Measurements from ENCODE around the gene LSAMP.

LSAMP gene

GRCh38 chr3:116046350-116046749 is 398.9 kb downstream of the LSAMP start:
- DNase-seq = no peak
- no peak overlapping the region for H3K27ac ChIP-seq (ENCODE audit: low read length)
- TF ChIP-seq EZH2 (IDR thresholded peaks at IDR 0.05; ENCODE audit: borderline replicate concordance, low read depth, low read length, severe bottlenecking) = no peak
- TF ChIP-seq CTCF (IDR thresholded peaks at IDR 0.05; ENCODE audit: borderline replicate concordance, extremely low read depth, low read length, poor library complexity, severe bottlenecking) = no peak
- no peak overlapping the region for H2AFZ ChIP-seq (ENCODE audit: low read depth, low read length)
- H3K4me1 ChIP-seq (ENCODE audit: insufficient read depth, low read length) = no peaks in the 10 kb centered on the region
- ATAC-seq (ENCODE audit: insufficient read depth, low read depth) = no peak
- no peaks in the 10 kb centered on the region for H3K36me3 ChIP-seq (ENCODE audit: insufficient read depth, low read length)
- H3K4me2 ChIP-seq (ENCODE audit: insufficient read depth, low read length) = no peak overlapping the region
- H3K4me3 ChIP-seq (ENCODE audit: low read depth in 1 of 2, low read length in 2 of 2) = no peak overlapping the region
- H3K79me2 ChIP-seq (ENCODE audit: insufficient read depth, low read length) = no peaks in the 10 kb centered on the region
- H4K20me1 ChIP-seq (ENCODE audit: insufficient read depth, low read length) = no peaks in the 10 kb centered on the region
- no peak overlapping the region for H3K9ac ChIP-seq (ENCODE audit: low read depth, low read length)
- H3K27me3 ChIP-seq (ENCODE audit: insufficient read depth, low read length, poor library complexity) = no peaks in the 10 kb centered on the region
- H3K9me3 ChIP-seq (ENCODE audit: insufficient read depth, low read length, severe bottlenecking) = no peaks in the 10 kb centered on the region

- TF ChIP-seq EZH2 (IDR thresholded peaks at IDR 0.05; ENCODE audit: borderline replicate concordance, low read depth, low read length, severe bottlenecking) (no peak), CTCF (IDR thresholded peaks at IDR 0.05; ENCODE audit: borderline replicate concordance, extremely low read depth, low read length, poor library complexity, severe bottlenecking) (no peak)
- Histone ChIP-seq H3K4me3 (ENCODE audit: low read depth in 1 of 2, low read length in 2 of 2) (no peak overlapping the region), H3K27me3 (ENCODE audit: insufficient read depth, low read length, poor library complexity) (no peaks in the 10 kb centered on the region), H2AFZ (ENCODE audit: low read depth, low read length) (no peak overlapping the region), H3K36me3 (ENCODE audit: insufficient read depth, low read length) (no peaks in the 10 kb centered on the region), H3K9ac (ENCODE audit: low read depth, low read length) (no peak overlapping the region), H3K79me2 (ENCODE audit: insufficient read depth, low read length) (no peaks in the 10 kb centered on the region), H3K27ac (ENCODE audit: low read length) (no peak overlapping the region), H3K9me3 (ENCODE audit: insufficient read depth, low read length, severe bottlenecking) (no peaks in the 10 kb centered on the region), H4K20me1 (ENCODE audit: insufficient read depth, low read length) (no peaks in the 10 kb centered on the region), H3K4me1 (ENCODE audit: insufficient read depth, low read length) (no peaks in the 10 kb centered on the region), H3K4me2 (ENCODE audit: insufficient read depth, low read length) (no peak overlapping the region)
- DNase-seq (no peak), ATAC-seq (ENCODE audit: insufficient read depth, low read depth) (no peak)
Measured at GRCh38 chr3:116045314-116045713, 400.0 kb downstream of the LSAMP start.

- TF ChIP-seq CTCF (IDR thresholded peaks at IDR 0.05; ENCODE audit: borderline replicate concordance, extremely low read depth, low read length, poor library complexity, severe bottlenecking) (no peak), EZH2 (IDR thresholded peaks at IDR 0.05; ENCODE audit: borderline replicate concordance, low read depth, low read length, severe bottlenecking) (no peak)
- no peaks in the 10 kb centered on the region for H3K4me1 ChIP-seq (ENCODE audit: insufficient read depth, low read length)
- DNase-seq = no peak
- H4K20me1 ChIP-seq (ENCODE audit: insufficient read depth, low read length) = no peaks in the 10 kb centered on the region
- H2AFZ ChIP-seq (ENCODE audit: low read depth, low read length) = no peak overlapping the region
- H3K4me2 ChIP-seq (ENCODE audit: insufficient read depth, low read length) = no peak overlapping the region
- no peak overlapping the region for H3K9ac ChIP-seq (ENCODE audit: low read depth, low read length)
- no peaks in the 10 kb centered on the region for H3K36me3 ChIP-seq (ENCODE audit: insufficient read depth, low read length)
- no peak overlapping the region for H3K4me3 ChIP-seq (ENCODE audit: low read depth in 1 of 2, low read length in 2 of 2)
- H3K27ac ChIP-seq (ENCODE audit: low read length) = no peak overlapping the region
- H3K9me3 ChIP-seq (ENCODE audit: insufficient read depth, low read length, severe bottlenecking) = no peaks in the 10 kb centered on the region
- H3K79me2 ChIP-seq (ENCODE audit: insufficient read depth, low read length) = no peaks in the 10 kb centered on the region
- H3K27me3 ChIP-seq (ENCODE audit: insufficient read depth, low read length, poor library complexity) = no peaks in the 10 kb centered on the region
- ATAC-seq (ENCODE audit: insufficient read depth, low read depth) = no peak
Measured at GRCh38 chr3:116040152-116040551, 405.1 kb downstream of the LSAMP start.

- Histone ChIP-seq H3K9me3 (ENCODE audit: insufficient read depth, low read length, severe bottlenecking) (no peaks in the 10 kb centered on the region), H3K4me2 (ENCODE audit: insufficient read depth, low read length) (no peak overlapping the region), H3K79me2 (ENCODE audit: insufficient read depth, low read length) (no peaks in the 10 kb centered on the region), H4K20me1 (ENCODE audit: insufficient read depth, low read length) (no peaks in the 10 kb centered on the region), H3K9ac (ENCODE audit: low read depth, low read length) (no peak overlapping the region), H3K4me1 (ENCODE audit: insufficient read depth, low read length) (no peaks in the 10 kb centered on the region), H3K36me3 (ENCODE audit: insufficient read depth, low read length) (no peaks in the 10 kb centered on the region), H3K27ac (ENCODE audit: low read length) (no peak overlapping the region), H3K4me3 (ENCODE audit: low read depth in 1 of 2, low read length in 2 of 2) (no peak overlapping the region), H2AFZ (ENCODE audit: low read depth, low read length) (no peak overlapping the region), H3K27me3 (ENCODE audit: insufficient read depth, low read length, poor library complexity) (no peaks in the 10 kb centered on the region)
- ATAC-seq (ENCODE audit: insufficient read depth, low read depth) (no peak), DNase-seq (no peak)
- TF ChIP-seq CTCF (IDR thresholded peaks at IDR 0.05; ENCODE audit: borderline replicate concordance, extremely low read depth, low read length, poor library complexity, severe bottlenecking) (no peak), EZH2 (IDR thresholded peaks at IDR 0.05; ENCODE audit: borderline replicate concordance, low read depth, low read length, severe bottlenecking) (no peak)
Measured at GRCh38 chr3:116039651-116039985, 405.7 kb downstream of the LSAMP start.

Data from DND-41 (cell line).